Thoracic aorta (tissue), 2 donors: Measurements from ENCODE around the gene MAP4. TPM values are rescaled to one million over a fixed set of nuclear protein-coding genes. Genes with fewer than 3 reads are reported as not detected.

ENCODE experiments used
- ATAC-seq: fragments of 150-250 bp; one replicate; pipeline ENCODE4 v1.8.0; 2017; ENCODE audit warnings: low read depth; ENCODE audit not compliant: insufficient number of reproducible peaks, low FRiP score
- DNase-seq: peaks from one replicate; pipeline ENCODE4 v3.0.0-alpha.2; 2020; ENCODE audit warnings: low spot score
- H3K27ac ChIP-seq, 2 donors: fragments of 200-600 bp; sonication (generic); 1 replicate in 1 of 2; 2 replicates in 1 of 2; pipeline ENCODE4 v1.5.1; 2016; ENCODE audit warnings: mild to moderate bottlenecking in 2 of 2, moderate library complexity in 2 of 2
- H3K27me3 ChIP-seq: fragments of 200-600 bp; sonication (generic); replicated peaks from 2 replicates; pipeline ENCODE4 v1.6.0; 2016; ENCODE audit warnings: mild to moderate bottlenecking; ENCODE audit not compliant: insufficient read depth
- H3K36me3 ChIP-seq: fragments of 200-600 bp; sonication (generic); one replicate; pipeline ENCODE4 v1.5.1; 2016
- H3K4me1 ChIP-seq, 2 donors: fragments of 200-600 bp; sonication (generic); 1 replicate in 1 of 2; 2 replicates in 1 of 2; pipeline versions ENCODE4 v1.5.1 to v1.6.0; 2016; ENCODE audit warnings: low read depth in 2 of 2, mild to moderate bottlenecking in 1 of 2; ENCODE audit not compliant: control insufficient read depth in 1 of 2
- H3K4me3 ChIP-seq: fragments of 200-600 bp; sonication (generic); 2 replicates; pipeline ENCODE4 v1.5.1; 2016; ENCODE audit warnings: mild to moderate bottlenecking
- H3K9me3 ChIP-seq: fragments of 200-600 bp; sonication (generic); 2 replicates; pipeline ENCODE4 v1.5.1; 2016
- total RNA-seq, 2 donors: library from RNA; depleted of rRNA; stranded (reverse); fragments of >200 nt; gene quantifications; one replicate each; pipeline versions ENCODE4 v1.1.0 to v1.2.3, GENCODE V29; 2016
- TF ChIP-seq, protein P1 (sequence below): fragments of 200-600 bp; sonication (generic); IDR thresholded peaks from one replicate; pipeline ENCODE4 v1.5.1; 2019; ENCODE audit warnings: antibody characterized with exemption

The MAP4 gene
- total RNA-seq, 2 donors from 2014 or later: 252 to 264 TPM

DNA sequence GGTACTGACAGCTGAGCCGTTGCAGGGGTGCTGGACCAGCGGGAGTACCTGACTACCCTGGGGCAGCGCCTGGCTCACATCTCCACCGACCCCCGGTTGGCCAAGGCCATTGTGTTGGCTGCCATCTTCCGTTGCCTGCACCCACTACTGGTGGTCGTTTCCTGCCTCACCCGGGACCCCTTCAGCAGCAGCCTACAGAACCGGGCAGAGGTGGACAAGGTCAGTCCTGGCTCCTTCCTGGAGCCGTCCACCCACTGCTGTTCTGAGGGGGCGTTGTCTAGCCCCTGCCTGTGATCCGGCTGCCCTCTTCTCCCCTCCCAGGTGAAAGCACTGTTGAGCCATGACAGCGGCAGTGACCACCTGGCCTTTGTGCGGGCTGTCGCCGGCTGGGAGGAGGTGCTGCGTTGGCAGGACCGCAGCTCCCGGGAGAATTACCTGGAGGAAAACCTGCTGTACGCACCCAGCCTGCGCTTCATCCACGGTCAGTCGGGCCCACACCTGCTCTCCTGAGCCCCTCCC is 167.6 kb downstream of the MAP4 start:
- Histone ChIP-seq H3K9me3 (no peaks in the 10 kb centered on the region), H3K4me3 (no peak overlapping the region), H3K27me3 (no peaks in the 10 kb centered on the region), H3K4me1 (no peaks in the 10 kb centered on the region), H3K27ac (no peak overlapping the region), H3K36me3 (peaks cover 72% of the 10 kb centered on the region)
- no peak for DNase-seq
- TF ChIP-seq, protein P1, sequence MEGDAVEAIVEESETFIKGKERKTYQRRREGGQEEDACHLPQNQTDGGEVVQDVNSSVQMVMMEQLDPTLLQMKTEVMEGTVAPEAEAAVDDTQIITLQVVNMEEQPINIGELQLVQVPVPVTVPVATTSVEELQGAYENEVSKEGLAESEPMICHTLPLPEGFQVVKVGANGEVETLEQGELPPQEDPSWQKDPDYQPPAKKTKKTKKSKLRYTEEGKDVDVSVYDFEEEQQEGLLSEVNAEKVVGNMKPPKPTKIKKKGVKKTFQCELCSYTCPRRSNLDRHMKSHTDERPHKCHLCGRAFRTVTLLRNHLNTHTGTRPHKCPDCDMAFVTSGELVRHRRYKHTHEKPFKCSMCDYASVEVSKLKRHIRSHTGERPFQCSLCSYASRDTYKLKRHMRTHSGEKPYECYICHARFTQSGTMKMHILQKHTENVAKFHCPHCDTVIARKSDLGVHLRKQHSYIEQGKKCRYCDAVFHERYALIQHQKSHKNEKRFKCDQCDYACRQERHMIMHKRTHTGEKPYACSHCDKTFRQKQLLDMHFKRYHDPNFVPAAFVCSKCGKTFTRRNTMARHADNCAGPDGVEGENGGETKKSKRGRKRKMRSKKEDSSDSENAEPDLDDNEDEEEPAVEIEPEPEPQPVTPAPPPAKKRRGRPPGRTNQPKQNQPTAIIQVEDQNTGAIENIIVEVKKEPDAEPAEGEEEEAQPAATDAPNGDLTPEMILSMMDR: no peak
- ATAC-seq: no peak

DNA sequence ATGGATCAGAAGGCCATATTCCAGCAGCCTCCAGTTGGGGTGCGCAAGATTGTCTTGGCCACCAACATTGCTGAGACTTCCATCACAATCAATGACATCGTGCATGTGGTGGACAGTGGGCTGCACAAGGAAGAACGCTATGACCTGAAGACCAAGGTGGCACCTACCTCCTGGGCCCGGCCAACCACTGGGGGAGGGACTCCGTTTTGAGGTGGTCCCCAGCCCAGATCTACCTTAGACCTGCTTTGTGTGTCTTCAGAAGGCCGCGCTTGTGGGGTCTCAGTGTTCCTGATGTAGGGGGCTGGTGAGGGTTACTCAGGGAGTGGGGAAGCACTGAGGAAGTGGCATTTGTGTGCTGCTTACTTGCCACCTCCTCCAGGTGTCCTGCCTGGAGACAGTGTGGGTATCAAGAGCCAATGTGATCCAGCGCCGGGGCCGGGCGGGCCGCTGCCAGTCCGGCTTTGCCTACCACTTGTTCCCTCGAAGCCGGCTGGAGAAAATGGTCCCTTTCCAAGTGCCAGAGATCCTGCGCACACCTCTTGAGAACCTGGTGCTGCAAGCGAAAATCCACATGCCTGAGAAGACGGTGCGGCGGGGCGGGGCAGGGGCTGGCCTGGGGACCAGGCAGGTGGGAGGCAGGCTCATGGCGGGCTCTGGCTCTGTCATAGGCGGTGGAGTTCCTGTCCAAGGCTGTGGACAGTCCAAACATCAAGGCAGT is 168.3 kb downstream of the MAP4 start:
- DNase-seq (no peak), ATAC-seq (no peak)
- TF ChIP-seq, protein P1: no peak
- no peak overlapping the region for H3K27ac ChIP-seq
- no peaks in the 10 kb centered on the region for H3K27me3 ChIP-seq
- H3K36me3 ChIP-seq: peaks cover 77% of the 10 kb centered on the region
- H3K9me3 ChIP-seq: no peaks in the 10 kb centered on the region
- no peak overlapping the region for H3K4me3 ChIP-seq
- no peaks in the 10 kb centered on the region for H3K4me1 ChIP-seq

DNA sequence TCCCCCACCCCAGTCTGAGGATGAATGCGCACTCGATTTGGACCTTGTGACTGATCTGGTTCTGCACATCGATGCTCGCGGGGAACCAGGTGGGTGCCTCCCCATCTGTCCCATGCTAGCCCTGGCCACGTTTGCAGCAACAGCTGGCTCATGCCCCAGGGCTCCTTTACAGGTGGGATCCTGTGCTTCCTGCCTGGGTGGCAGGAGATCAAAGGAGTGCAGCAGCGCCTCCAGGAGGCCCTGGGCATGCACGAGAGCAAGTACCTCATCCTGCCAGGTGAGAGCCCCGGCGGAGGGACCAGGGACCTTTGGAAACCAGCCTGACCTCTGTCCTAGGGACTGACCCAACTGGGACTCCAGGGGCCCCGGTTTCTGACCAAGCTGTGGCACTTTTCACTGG is 169.0 kb downstream of the MAP4 start:
- H3K27ac ChIP-seq: no peak overlapping the region
- H3K36me3 ChIP-seq: peaks cover 76% of the 10 kb centered on the region
- ATAC-seq (no peak), DNase-seq (no peak)
- H3K9me3 ChIP-seq: no peaks in the 10 kb centered on the region
- H3K4me3 ChIP-seq: no peak overlapping the region
- no peaks in the 10 kb centered on the region for H3K27me3 ChIP-seq
- TF ChIP-seq, protein P1: no peak
- no peaks in the 10 kb centered on the region for H3K4me1 ChIP-seq

DNA sequence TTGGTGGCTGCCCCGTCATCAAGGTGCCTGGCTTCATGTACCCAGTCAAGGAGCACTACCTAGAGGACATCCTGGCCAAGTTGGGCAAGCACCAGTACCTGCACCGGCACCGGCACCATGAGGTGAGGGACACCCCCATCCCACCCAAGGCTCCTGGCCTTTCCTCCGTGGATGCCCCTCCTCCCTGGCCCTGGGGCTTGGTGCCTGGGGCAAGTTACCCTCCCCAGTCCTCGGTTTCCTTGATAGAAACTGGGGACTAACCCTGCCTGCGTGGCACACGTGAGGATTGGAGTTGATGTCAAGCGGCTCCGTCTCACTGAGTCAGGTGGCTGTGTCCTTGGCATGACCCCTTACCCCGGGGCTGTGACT is 169.4 kb downstream of the MAP4 start:
- TF ChIP-seq, protein P1: no peak
- ATAC-seq: no peak
- H3K27me3 ChIP-seq: no peaks in the 10 kb centered on the region
- no peaks in the 10 kb centered on the region for H3K4me1 ChIP-seq
- H3K9me3 ChIP-seq: no peaks in the 10 kb centered on the region
- no peak for DNase-seq
- no peak overlapping the region for H3K27ac ChIP-seq
- H3K36me3 ChIP-seq: peaks cover 75% of the 10 kb centered on the region
- H3K4me3 ChIP-seq: no peak overlapping the region

DNA sequence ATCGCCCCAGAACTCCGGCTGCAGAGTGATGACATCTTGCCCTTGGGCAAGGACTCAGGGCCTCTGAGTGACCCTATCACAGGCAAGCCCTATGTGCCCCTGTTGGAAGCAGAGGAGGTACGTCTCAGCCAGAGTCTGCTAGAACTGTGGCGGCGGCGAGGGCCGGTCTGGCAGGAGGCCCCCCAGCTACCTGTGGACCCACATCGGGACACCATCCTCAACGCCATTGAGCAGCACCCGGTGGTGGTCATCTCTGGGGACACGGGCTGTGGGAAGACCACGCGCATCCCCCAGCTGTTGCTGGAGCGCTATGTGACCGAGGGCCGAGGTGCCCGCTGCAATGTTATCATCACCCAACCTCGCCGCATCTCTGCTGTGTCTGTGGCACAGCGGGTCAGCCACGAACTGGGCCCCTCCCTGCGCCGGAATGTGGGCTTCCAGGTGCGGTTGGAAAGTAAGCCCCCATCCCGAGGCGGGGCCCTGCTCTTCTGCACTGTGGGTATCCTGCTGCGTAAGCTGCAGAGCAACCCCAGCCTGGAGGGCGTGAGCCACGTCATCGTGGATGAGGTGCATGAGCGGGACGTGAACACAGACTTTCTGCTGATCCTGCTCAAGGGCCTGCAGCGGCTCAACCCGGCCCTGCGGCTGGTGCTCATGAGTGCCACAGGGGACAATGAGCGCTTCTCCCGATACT is 169.9 kb downstream of the MAP4 start:
- Histone ChIP-seq H3K4me3 (no peak overlapping the region), H3K27ac (no peak overlapping the region), H3K36me3 (peaks cover 75% of the 10 kb centered on the region), H3K27me3 (no peaks in the 10 kb centered on the region), H3K9me3 (no peaks in the 10 kb centered on the region), H3K4me1 (no peaks in the 10 kb centered on the region)
- ATAC-seq: no peak
- TF ChIP-seq, protein P1: no peak
- DNase-seq: no peak
